ENCODE results near the gene CHL1.

CHL1 gene

GRCh38 chr3:236881-237280 lies 40.3 kb downstream of the CHL1 start:
- no peak overlapping the region for H3K4me3 ChIP-seq (replicated peaks in 1 of 2; ENCODE audit: low read depth in 2 of 2, low read length in 2 of 2)
- no peak for TF ChIP-seq CTCF (IDR thresholded peaks at IDR 0.05; ENCODE audit: low read depth, low read length)
- DNase-seq (ENCODE audit: low read depth in 2 of 2), result no peak

- TF ChIP-seq CTCF (IDR thresholded peaks at IDR 0.05; ENCODE audit: low read depth, low read length), result no peak
- DNase-seq (ENCODE audit: low read depth in 2 of 2), result no peak
- H3K4me3 ChIP-seq (replicated peaks in 1 of 2; ENCODE audit: low read depth in 2 of 2, low read length in 2 of 2), result no peak overlapping the region
These were observed 46.2 kb downstream of the CHL1 start for GRCh38 chr3:242602-243355.

GRCh38 chr3:243356-243725 lies 46.8 kb downstream of the CHL1 start:
- H3K4me3 ChIP-seq (replicated peaks in 1 of 2; ENCODE audit: low read depth in 2 of 2, low read length in 2 of 2), result no peak overlapping the region
- TF ChIP-seq CTCF (IDR thresholded peaks at IDR 0.05; ENCODE audit: low read depth, low read length), result no peak
- DNase-seq (ENCODE audit: low read depth in 2 of 2), result peak; percentile 11 to 37

- peak; percentile 2 to 5 for DNase-seq (ENCODE audit: low read depth in 2 of 2)
- no peak for TF ChIP-seq CTCF (IDR thresholded peaks at IDR 0.05; ENCODE audit: low read depth, low read length)
- no peak overlapping the region for H3K4me3 ChIP-seq (replicated peaks in 1 of 2; ENCODE audit: low read depth in 2 of 2, low read length in 2 of 2)
These were observed 47.5 kb downstream of the CHL1 start for GRCh38 chr3:244041-244440.

GRCh38 chr3:247916-248315 lies 51.4 kb downstream of the CHL1 start:
- no peak for TF ChIP-seq CTCF (IDR thresholded peaks at IDR 0.05; ENCODE audit: low read depth, low read length)

GRCh38 chr3:248864-249520 lies 52.4 kb downstream of the CHL1 start:
- no peak for TF ChIP-seq CTCF (IDR thresholded peaks at IDR 0.05; ENCODE audit: low read depth, low read length)
- DNase-seq (ENCODE audit: low read depth in 2 of 2), result no peak
- H3K4me3 ChIP-seq (replicated peaks in 1 of 2; ENCODE audit: low read depth in 2 of 2, low read length in 2 of 2), result no peak overlapping the region

More at GRCh38 chr3:247916-248315, 51.4 kb downstream of the CHL1 start:
- DNase-seq (ENCODE audit: low read depth in 2 of 2), result no peak
- H3K4me3 ChIP-seq (replicated peaks in 1 of 2; ENCODE audit: low read depth in 2 of 2, low read length in 2 of 2), result no peak overlapping the region

Measured in cardiac fibroblast (primary cell).